ENCODE data around the gene HERC4. TPM values are rescaled to one million over a fixed set of nuclear protein-coding genes. Genes with fewer than 3 reads are reported as not detected.

The HERC4 gene
- total and polyA plus RNA-seq, 9 of the 15 experiments (the other 6 are each of a cell fraction or from before 2014, with no cell fraction given), result 12.5 to 33.5 (median 22.8) TPM

- TF ChIP-seq, protein P1, sequence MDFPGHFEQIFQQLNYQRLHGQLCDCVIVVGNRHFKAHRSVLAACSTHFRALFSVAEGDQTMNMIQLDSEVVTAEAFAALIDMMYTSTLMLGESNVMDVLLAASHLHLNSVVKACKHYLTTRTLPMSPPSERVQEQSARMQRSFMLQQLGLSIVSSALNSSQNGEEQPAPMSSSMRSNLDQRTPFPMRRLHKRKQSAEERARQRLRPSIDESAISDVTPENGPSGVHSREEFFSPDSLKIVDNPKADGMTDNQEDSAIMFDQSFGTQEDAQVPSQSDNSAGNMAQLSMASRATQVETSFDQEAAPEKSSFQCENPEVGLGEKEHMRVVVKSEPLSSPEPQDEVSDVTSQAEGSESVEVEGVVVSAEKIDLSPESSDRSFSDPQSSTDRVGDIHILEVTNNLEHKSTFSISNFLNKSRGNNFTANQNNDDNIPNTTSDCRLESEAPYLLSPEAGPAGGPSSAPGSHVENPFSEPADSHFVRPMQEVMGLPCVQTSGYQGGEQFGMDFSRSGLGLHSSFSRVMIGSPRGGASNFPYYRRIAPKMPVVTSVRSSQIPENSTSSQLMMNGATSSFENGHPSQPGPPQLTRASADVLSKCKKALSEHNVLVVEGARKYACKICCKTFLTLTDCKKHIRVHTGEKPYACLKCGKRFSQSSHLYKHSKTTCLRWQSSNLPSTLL (IDR thresholded peaks at IDR 0.05), result no peak
- TF ChIP-seq, protein P2, sequence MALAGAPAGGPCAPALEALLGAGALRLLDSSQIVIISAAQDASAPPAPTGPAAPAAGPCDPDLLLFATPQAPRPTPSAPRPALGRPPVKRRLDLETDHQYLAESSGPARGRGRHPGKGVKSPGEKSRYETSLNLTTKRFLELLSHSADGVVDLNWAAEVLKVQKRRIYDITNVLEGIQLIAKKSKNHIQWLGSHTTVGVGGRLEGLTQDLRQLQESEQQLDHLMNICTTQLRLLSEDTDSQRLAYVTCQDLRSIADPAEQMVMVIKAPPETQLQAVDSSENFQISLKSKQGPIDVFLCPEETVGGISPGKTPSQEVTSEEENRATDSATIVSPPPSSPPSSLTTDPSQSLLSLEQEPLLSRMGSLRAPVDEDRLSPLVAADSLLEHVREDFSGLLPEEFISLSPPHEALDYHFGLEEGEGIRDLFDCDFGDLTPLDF (CRISPR knock-in tag; IDR thresholded peaks at IDR 0.05), result no peak
Observed at GRCh38 chr10:68124718-68125117, 49.6 kb upstream of the HERC4 start (continued).

- no peak for DNase-seq (ENCODE audit: extremely low read depth in 1 of 4, low spot score in 3 of 4)
- Histone ChIP-seq H4K20me1 (replicated peaks; ENCODE audit: control insufficient read depth, insufficient read depth, low read length) (no peaks in the 10 kb centered on the region), H3K36me3 (ENCODE audit: control insufficient read depth, insufficient read depth, low read length) (no peaks in the 10 kb centered on the region), H3K4me2 (ENCODE audit: insufficient read depth, low read length) (no peak overlapping the region), H3K27me3 (ENCODE audit: control insufficient read depth in 2 of 2, insufficient read depth in 2 of 2, low read length in 2 of 2) (peaks cover 12 to 19% of the 10 kb centered on the region in 2 experiments; a peak in 4 of 5 replicates), H3K79me2 (ENCODE audit: control insufficient read depth, insufficient read depth, low read length) (no peaks in the 10 kb centered on the region), H3K4me3 (no peak overlapping the region), H3K4me1 (replicated peaks in 1 of 2; ENCODE audit: control insufficient read depth in 2 of 2, insufficient read depth in 2 of 2, low read length in 2 of 2) (no peaks in the 10 kb centered on the region), H3K27ac (ENCODE audit: extremely low read depth, low read depth, low read length) (no peak overlapping the region), H3K9me1 (ENCODE audit: control insufficient read depth, insufficient read depth, low read length) (no peaks in the 10 kb centered on the region), H3K9me3 (replicated peaks; ENCODE audit: control insufficient read depth, insufficient read depth, low read depth, low read length) (no peaks in the 10 kb centered on the region), H2AFZ (ENCODE audit: low read depth, low read length) (no peak overlapping the region), H3K9ac (ENCODE audit: insufficient read depth in 1 of 2, low read depth in 2 of 2, low read length in 2 of 2) (no peak overlapping the region)
- in situ Hi-C loops (cut with MboI) (no loop called here), intact Hi-C loops (cut with micrococcal nuclease) (no loop called here)
- ChIA-PET CTCF (ENCODE audit: low intra/inter-chr PET ratio) (no interaction called here), POLR2A (interaction anchor here (0.7 to 1.5 kb wide), 3 partner anchors 12 to 25 kb away, joined by 3 to 6 read pairs (median 4); partner anchors contain the start of gene MYPN)
- ATAC-seq, result peak; percentile 32; the same call in 2 of the 3 replicates
- no peak for TF ChIP-seq HDAC3 (IDR thresholded peaks at IDR 0.05; ENCODE audit: borderline replicate concordance, partially characterized antibody)
- TF ChIP-seq, protein P3, sequence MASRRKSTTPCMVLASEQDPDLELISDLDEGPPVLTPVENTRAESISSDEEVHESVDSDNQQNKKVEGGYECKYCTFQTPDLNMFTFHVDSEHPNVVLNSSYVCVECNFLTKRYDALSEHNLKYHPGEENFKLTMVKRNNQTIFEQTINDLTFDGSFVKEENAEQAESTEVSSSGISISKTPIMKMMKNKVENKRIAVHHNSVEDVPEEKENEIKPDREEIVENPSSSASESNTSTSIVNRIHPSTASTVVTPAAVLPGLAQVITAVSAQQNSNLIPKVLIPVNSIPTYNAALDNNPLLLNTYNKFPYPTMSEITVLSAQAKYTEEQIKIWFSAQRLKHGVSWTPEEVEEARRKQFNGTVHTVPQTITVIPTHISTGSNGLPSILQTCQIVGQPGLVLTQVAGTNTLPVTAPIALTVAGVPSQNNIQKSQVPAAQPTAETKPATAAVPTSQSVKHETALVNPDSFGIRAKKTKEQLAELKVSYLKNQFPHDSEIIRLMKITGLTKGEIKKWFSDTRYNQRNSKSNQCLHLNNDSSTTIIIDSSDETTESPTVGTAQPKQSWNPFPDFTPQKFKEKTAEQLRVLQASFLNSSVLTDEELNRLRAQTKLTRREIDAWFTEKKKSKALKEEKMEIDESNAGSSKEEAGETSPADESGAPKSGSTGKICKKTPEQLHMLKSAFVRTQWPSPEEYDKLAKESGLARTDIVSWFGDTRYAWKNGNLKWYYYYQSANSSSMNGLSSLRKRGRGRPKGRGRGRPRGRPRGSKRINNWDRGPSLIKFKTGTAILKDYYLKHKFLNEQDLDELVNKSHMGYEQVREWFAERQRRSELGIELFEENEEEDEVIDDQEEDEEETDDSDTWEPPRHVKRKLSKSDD (conservative IDR thresholded peaks at IDR 0.05; ENCODE audit: low read length), result no peak
- no peak for TF ChIP-seq BDP1 (IDR thresholded peaks at IDR 0.05; ENCODE audit: insufficient read depth, insufficient read length)
- no peak for TF ChIP-seq RB1 (IDR thresholded peaks at IDR 0.05; ENCODE audit: low read depth)
- no peak for TF ChIP-seq NCOA2 (IDR thresholded peaks at IDR 0.05; ENCODE audit: partially characterized antibody in 2 of 2)
- 15% methylated on average over 9 of the region's 9 CpGs for WGBS (ENCODE audit: insufficient coverage, low coverage, missing lambda C conversion rate)
- no TSS peak for BruUV-seq (replicated peaks)
- no peak for FAIRE-seq
Observed at GRCh38 chr10:68121852-68122251, 46.8 kb upstream of the HERC4 start.
